ENCODE measurements around the gene SUPT4H1.

Gene SUPT4H1

GRCh38 chr17:58365185-58365979 is 13.4 kb upstream of the SUPT4H1 start:
- DNase-seq: no peak

GRCh38 chr17:58364270-58364942 is 12.4 kb upstream of the SUPT4H1 start:
- no peak for DNase-seq

- DNase-seq: no peak
Measured at GRCh38 chr17:58363457-58364185, 11.6 kb upstream of the SUPT4H1 start.

GRCh38 chr17:58362368-58363014 is 10.5 kb upstream of the SUPT4H1 start:
- no peak for DNase-seq

- DNase-seq: peak in 1 of 58 donors; percentile 19
Measured at GRCh38 chr17:58360296-58361063, 8.5 kb upstream of the SUPT4H1 start.

GRCh38 chr17:58358408-58359172 is 6.6 kb upstream of the SUPT4H1 start:
- no peak for DNase-seq

- no peak for DNase-seq
Measured at GRCh38 chr17:58357312-58358297, 5.6 kb upstream of the SUPT4H1 start.

- DNase-seq: no peak
Measured at GRCh38 chr17:58356231-58356630, 4.2 kb upstream of the SUPT4H1 start.

- no peak for DNase-seq
Measured at GRCh38 chr17:58354541-58355216, 2.7 kb upstream of the SUPT4H1 start.

GRCh38 chr17:58353389-58353825 is 1.4 kb upstream of the SUPT4H1 start:
- DNase-seq: no peak

GRCh38 chr17:58352596-58353388 is 791 bp upstream of the SUPT4H1 start:
- peak in 21 of 58 donors; percentile 8 to 68 (median 32) for DNase-seq

- DNase-seq: no peak
Measured at GRCh38 chr17:58351182-58351581, 819 bp downstream of the SUPT4H1 start.

- no peak for DNase-seq
Measured at GRCh38 chr17:58348038-58348437, 4.0 kb downstream of the SUPT4H1 start.

GRCh38 chr17:58345500-58345899 is 6.5 kb downstream of the SUPT4H1 start:
- DNase-seq: no peak

- no peak for DNase-seq
Measured at GRCh38 chr17:58344791-58345157, 7.2 kb downstream of the SUPT4H1 start.

GRCh38 chr17:58344047-58344790 is 7.8 kb downstream of the SUPT4H1 start:
- DNase-seq: peak in 19 of 58 donors; percentile 13 to 66 (median 37)
